ENCODE data around the gene IL4I1. TPM values are rescaled to one million over a fixed set of nuclear protein-coding genes. Genes with fewer than 3 reads are reported as not detected.

IL4I1 gene
- polyA plus RNA-seq, 1 donor (not counting 4 experiments of a cell fraction or from before 2014, with no cell fraction given) = 0.13 TPM

DNA sequence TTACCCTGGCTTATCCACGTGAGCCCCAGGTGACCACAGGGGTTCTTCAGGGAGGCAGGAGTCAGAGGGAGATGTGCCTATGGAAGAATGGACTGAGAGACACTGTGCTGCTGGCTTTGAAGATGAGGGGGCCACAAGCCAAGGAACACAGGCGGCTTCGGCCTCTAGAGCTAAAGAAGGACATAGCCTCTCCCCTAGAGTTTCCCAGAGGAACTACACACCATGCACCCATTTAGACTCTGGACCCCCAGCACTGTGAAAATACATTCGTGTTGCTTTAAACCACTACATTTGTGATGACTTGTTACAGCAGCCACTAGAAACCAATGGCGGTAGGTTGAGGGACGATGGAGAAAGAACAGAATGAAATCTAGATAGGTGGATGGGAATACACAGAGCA is 18.6 kb upstream of the IL4I1 start:
- H3K9ac ChIP-seq (ENCODE audit: control insufficient read depth, extremely low read depth, insufficient read depth, low read length) = no peak overlapping the region
- no peaks in the 10 kb centered on the region for H3K4me1 ChIP-seq (ENCODE audit: control insufficient read depth, extremely low read depth, insufficient read depth, low read length)
- no peak for FAIRE-seq
- no peaks in the 10 kb centered on the region for H3K9me1 ChIP-seq (ENCODE audit: control insufficient read depth, extremely low read depth, insufficient read depth, low read length)
- H3K27ac ChIP-seq (ENCODE audit: control insufficient read depth, insufficient read depth, low read length) = no peak overlapping the region
- no peaks in the 10 kb centered on the region for H3K27me3 ChIP-seq (ENCODE audit: control insufficient read depth, extremely low read depth, insufficient read depth, low read length)
- no peak for TF ChIP-seq EZH2 (IDR thresholded peaks at IDR 0.05; ENCODE audit: low read length)
- TF ChIP-seq, protein P1, sequence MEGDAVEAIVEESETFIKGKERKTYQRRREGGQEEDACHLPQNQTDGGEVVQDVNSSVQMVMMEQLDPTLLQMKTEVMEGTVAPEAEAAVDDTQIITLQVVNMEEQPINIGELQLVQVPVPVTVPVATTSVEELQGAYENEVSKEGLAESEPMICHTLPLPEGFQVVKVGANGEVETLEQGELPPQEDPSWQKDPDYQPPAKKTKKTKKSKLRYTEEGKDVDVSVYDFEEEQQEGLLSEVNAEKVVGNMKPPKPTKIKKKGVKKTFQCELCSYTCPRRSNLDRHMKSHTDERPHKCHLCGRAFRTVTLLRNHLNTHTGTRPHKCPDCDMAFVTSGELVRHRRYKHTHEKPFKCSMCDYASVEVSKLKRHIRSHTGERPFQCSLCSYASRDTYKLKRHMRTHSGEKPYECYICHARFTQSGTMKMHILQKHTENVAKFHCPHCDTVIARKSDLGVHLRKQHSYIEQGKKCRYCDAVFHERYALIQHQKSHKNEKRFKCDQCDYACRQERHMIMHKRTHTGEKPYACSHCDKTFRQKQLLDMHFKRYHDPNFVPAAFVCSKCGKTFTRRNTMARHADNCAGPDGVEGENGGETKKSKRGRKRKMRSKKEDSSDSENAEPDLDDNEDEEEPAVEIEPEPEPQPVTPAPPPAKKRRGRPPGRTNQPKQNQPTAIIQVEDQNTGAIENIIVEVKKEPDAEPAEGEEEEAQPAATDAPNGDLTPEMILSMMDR (optimal IDR thresholded peaks at IDR 0.05 in 1 of 3, IDR thresholded peaks at IDR 0.05 in 1 of 3, conservative IDR thresholded peaks at IDR 0.05 in 1 of 3; ENCODE audit: extremely low read depth in 1 of 3, insufficient read depth in 2 of 3, low read length in 3 of 3) = peak in 2 of 3 experiments; percentile 20 to 23
- peaks cover 17 to 31% of the 10 kb centered on the region in 2 experiments for H3K36me3 ChIP-seq (ENCODE audit: control insufficient read depth in 2 of 2, extremely low read depth in 1 of 2, insufficient read depth in 2 of 2, low read length in 2 of 2)
- no peak overlapping the region for H3K4me2 ChIP-seq (ENCODE audit: control insufficient read depth, extremely low read depth, insufficient read depth, low read depth, low read length)
- peaks cover 8% of the 10 kb centered on the region for H4K20me1 ChIP-seq (ENCODE audit: control insufficient read depth, extremely low read depth, insufficient read depth, low read length)
- dilution Hi-C loops (cut with MboI; ENCODE audit: extremely low pct_ligation_motif_present, low sequenced_read_pairs) = no loop called here
- H3K4me3 ChIP-seq (ENCODE audit: control insufficient read depth in 2 of 3, extremely low read depth in 1 of 3, insufficient read depth in 2 of 3, low read depth in 1 of 3, low read length in 3 of 3) = no peak overlapping the region
- no peak for DNase-seq (ENCODE audit: low read depth, low spot score)
- H3K9me3 ChIP-seq (ENCODE audit: control insufficient read depth, low read depth, low read length) = no peaks in the 10 kb centered on the region
- no peak overlapping the region for H2AFZ ChIP-seq (ENCODE audit: control insufficient read depth, low read length)
- peaks cover 44% of the 10 kb centered on the region for H3K79me2 ChIP-seq (ENCODE audit: control insufficient read depth, insufficient read depth, low read length)

DNA sequence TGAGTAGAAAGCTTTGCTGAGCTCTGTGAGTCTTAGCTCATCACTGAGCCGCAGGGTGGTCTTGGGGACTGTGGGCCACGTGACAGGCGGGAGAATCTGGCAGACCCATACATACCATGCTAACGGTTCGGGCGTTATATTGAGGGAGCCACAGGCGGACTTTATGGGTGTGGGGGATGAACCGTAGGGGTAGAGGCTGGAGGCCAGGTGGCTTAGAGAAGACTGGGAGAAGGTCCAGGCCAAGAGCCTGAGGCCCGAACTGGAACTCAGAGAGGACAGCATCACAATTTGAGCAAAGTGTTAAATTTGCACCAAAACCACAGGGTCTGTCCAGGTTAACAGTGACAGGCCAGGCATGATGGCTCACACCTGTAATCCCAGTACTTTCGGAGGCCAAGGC is 17.0 kb upstream of the IL4I1 start:
- no peak overlapping the region for H2AFZ ChIP-seq (ENCODE audit: control insufficient read depth, low read length)
- no peak overlapping the region for H3K27ac ChIP-seq (ENCODE audit: control insufficient read depth, insufficient read depth, low read length)
- DNase-seq (ENCODE audit: low read depth, low spot score) (no peak), FAIRE-seq (no peak)
- H3K9me1 ChIP-seq (ENCODE audit: control insufficient read depth, extremely low read depth, insufficient read depth, low read length) = no peaks in the 10 kb centered on the region
- H3K27me3 ChIP-seq (ENCODE audit: control insufficient read depth, extremely low read depth, insufficient read depth, low read length) = no peaks in the 10 kb centered on the region
- no peaks in the 10 kb centered on the region for H3K9me3 ChIP-seq (ENCODE audit: control insufficient read depth, low read depth, low read length)
- H3K4me1 ChIP-seq (ENCODE audit: control insufficient read depth, extremely low read depth, insufficient read depth, low read length) = no peaks in the 10 kb centered on the region
- H4K20me1 ChIP-seq (ENCODE audit: control insufficient read depth, extremely low read depth, insufficient read depth, low read length) = peaks cover 14% of the 10 kb centered on the region
- no peak overlapping the region for H3K4me3 ChIP-seq (ENCODE audit: control insufficient read depth in 2 of 3, extremely low read depth in 1 of 3, insufficient read depth in 2 of 3, low read depth in 1 of 3, low read length in 3 of 3)
- TF ChIP-seq, protein P1 (optimal IDR thresholded peaks at IDR 0.05 in 1 of 3, IDR thresholded peaks at IDR 0.05 in 1 of 3, conservative IDR thresholded peaks at IDR 0.05 in 1 of 3; ENCODE audit: extremely low read depth in 1 of 3, insufficient read depth in 2 of 3, low read length in 3 of 3) = no peak
- no peak for TF ChIP-seq EZH2 (IDR thresholded peaks at IDR 0.05; ENCODE audit: low read length)
- dilution Hi-C loops (cut with MboI; ENCODE audit: extremely low pct_ligation_motif_present, low sequenced_read_pairs) = no loop called here
- H3K9ac ChIP-seq (ENCODE audit: control insufficient read depth, extremely low read depth, insufficient read depth, low read length) = no peak overlapping the region
- peaks cover 32% of the 10 kb centered on the region for H3K79me2 ChIP-seq (ENCODE audit: control insufficient read depth, insufficient read depth, low read length)
- peaks cover 22 to 32% of the 10 kb centered on the region in 2 experiments for H3K36me3 ChIP-seq (ENCODE audit: control insufficient read depth in 2 of 2, extremely low read depth in 1 of 2, insufficient read depth in 2 of 2, low read length in 2 of 2)
- no peak overlapping the region for H3K4me2 ChIP-seq (ENCODE audit: control insufficient read depth, extremely low read depth, insufficient read depth, low read depth, low read length)

Measured in keratinocyte (primary cell).